Activated CD8-positive, alpha-beta memory T cell treated with anti-CD3 and anti-CD28 coated beads, Interleukin-2, amount 50 U/mL, for 24 hours (primary cell): Measurements from ENCODE around the gene RNF103.

Experiments used
- DNase-seq: peaks from one replicate; pipeline ENCODE4 v3.0.0-alpha.2; 2020; ENCODE audit errors: extremely low read depth

The RNF103 gene

DNA sequence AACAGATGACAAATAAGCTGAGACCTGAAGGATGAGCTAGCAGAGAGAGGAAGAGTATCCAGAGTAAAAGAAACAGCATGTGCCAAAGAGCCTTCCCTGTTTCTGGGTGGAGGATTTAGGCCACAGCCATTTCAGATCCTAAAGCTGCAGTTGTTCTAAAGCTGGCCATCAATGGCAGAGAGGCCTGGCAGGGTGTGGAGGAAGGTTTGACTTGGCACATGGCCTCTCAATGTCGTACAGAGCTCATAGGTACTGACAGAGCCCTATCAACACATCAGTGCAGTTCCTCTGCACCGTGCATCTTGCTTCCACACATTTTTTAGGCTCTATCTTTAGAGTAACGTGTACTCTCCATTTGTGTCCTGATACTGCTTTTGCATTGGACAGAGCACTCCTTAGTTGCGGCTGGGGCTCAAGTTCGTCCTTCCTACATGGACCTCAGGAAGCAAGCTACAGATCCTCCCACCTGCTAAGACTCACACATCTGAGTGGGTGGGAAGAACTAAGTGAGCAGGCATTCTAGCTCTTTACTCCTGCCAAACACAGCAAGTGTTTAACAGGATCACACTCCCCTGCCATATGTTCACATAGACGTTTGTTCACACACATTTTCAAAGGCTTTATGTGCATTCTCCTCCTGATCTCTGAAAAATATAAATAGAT is 57.4 kb downstream of the RNF103 start:
- DNase-seq, result no peak

- no peak for DNase-seq
Measured at GRCh38 chr2:86563650-86564061, 60.0 kb downstream of the RNF103 start.

GRCh38 chr2:86562922-86563649 is 60.6 kb downstream of the RNF103 start, which contains the start of gene CHMP3:
CHMP3 (minus strand) TSS chr2:86563443; CDS start chr2:86563348, 95 bp downstream.
- DNase-seq, result peak; percentile 93

DNA sequence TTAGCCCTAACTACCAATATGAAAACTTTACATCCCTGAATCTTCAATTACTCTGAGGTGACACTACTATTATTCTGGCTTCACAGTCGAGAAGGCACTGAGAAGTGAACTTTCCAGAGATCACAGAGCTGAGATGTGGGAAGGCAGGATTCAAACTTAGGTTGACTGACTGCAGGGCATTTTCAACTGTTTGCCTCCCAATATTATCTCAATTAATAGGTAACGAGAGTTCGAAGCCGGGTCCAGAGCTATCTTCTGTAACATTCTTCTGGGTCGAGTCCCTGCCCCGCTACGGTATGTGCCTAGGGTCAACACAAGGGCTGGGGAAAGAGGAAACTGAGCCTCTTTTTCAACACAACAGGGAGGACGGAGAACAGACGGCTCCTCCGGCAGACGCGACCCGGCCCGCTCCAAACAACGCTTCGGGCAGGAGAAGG is 61.2 kb downstream of the RNF103 start:
- DNase-seq, result no peak

DNA sequence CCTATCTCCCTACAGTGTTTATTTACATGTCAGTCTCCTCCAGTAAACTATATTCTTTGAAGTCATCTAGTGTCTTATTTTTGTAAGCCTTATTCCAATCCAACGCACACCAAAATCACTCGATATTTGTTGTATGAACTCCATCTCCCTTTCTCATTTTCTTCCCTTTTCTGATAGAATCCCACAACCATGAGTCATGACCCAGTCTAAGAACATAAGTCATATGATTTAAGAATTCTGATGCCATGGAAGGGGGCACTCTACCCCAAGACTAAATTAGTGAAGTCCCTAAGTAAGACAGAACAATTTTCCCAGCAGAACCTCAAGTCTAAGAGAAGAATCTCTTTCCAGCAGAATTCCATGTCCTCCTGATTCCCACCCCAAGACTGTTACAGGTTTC is 65.8 kb downstream of the RNF103 start:
- no peak for DNase-seq

DNA sequence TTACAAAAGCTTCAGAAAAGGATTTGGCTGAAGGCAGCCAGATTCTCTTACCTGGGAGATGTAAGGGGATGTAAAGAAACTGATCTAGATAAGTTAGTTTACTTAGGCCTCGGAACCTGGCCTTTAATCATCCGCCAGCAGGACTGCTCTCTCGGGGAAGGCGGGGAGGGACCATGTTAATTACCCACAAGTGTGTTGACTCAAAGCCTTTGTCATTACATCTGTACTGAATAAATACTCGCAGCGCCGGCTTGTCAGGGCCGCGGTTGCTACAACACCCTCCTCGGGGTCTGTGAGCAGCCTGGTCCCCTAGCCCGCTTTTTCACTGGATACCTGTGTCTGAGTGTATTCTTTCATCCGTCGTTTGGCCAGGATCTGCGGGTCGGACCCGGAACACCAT is 67.2 kb downstream of the RNF103 start:
- DNase-seq, result no peak
